ENCODE results near the gene MBTD1. TPM values are rescaled to one million over a fixed set of nuclear protein-coding genes. Genes with fewer than 3 reads are reported as not detected.

Gene MBTD1
- total and polyA plus RNA-seq, 11 donors = 3.4 to 9.8 (median 5.8) TPM

DNA sequence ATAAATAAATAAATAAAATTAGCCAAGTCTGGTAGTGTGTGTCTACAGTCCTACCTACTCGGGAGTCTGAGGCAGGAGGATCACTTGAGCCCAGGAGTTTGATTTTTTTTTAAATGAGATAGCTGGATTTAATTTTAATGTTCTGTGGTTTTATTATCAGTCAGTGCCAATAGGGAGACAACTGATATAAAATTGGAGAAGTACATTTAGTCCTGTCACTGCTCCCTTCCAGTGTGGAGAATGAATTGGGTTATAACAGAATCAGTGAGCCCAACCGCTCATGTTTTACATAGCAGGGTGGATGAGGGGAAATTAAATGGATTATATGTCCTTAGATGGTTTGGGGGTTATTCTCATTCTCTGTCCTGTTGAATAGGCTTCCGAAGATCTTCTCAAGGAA lies 100.2 kb downstream of the MBTD1 start:
- 93 to 98% (median 96%) methylated on average over 3 of the region's 3 CpGs for WGBS, 4 donors
- intact Hi-C loops (cut with DNase I) = loop anchor here in 3 of 10 donors (10.0 kb wide), 2 partner anchors 295 to 305 kb away; partner anchors contain the start of gene TOB1 (in 2 of the 3)
- H3K36me3 ChIP-seq = peaks cover 0 to 71% (median 27%) of the 10 kb centered on the region in 9 donors

DNA sequence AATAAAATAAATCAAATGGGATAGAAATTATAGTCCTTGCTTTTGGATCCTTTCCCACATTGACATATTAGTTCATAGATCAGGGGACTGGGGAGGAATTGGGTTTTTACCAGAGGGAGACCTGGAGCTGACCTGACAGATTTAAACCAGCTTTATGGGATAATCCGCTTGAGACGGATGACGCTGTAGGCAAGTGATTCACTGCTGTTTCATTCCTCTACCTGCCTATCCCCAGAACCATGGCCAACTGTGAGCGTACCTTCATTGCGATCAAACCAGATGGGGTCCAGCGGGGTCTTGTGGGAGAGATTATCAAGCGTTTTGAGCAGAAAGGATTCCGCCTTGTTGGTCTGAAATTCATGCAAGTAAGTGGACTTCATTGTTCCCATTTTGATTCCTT lies 104.4 kb downstream of the MBTD1 start:
- Histone ChIP-seq H3K27me3 (no peaks in the 10 kb centered on the region), H3K4me1 (peaks cover 0 to 23% (median 14%) of the 10 kb centered on the region in 12 donors), H3K4me3 (no peak overlapping the region), H3K27ac (no peak overlapping the region), H3K36me3 (peaks cover 0 to 41% (median 11%) of the 10 kb centered on the region in 9 donors), H3K9me3 (no peaks in the 10 kb centered on the region)
- TF ChIP-seq, protein P1, sequence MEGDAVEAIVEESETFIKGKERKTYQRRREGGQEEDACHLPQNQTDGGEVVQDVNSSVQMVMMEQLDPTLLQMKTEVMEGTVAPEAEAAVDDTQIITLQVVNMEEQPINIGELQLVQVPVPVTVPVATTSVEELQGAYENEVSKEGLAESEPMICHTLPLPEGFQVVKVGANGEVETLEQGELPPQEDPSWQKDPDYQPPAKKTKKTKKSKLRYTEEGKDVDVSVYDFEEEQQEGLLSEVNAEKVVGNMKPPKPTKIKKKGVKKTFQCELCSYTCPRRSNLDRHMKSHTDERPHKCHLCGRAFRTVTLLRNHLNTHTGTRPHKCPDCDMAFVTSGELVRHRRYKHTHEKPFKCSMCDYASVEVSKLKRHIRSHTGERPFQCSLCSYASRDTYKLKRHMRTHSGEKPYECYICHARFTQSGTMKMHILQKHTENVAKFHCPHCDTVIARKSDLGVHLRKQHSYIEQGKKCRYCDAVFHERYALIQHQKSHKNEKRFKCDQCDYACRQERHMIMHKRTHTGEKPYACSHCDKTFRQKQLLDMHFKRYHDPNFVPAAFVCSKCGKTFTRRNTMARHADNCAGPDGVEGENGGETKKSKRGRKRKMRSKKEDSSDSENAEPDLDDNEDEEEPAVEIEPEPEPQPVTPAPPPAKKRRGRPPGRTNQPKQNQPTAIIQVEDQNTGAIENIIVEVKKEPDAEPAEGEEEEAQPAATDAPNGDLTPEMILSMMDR (IDR thresholded peaks at IDR 0.05) = no peak
- no peak for TF ChIP-seq POLR2A (IDR thresholded peaks at IDR 0.05)
- no peak for DNase-seq
- 94 to 98% (median 97%) methylated on average over 8 of the region's 8 CpGs for WGBS, 4 donors
- intact Hi-C loops (cut with DNase I) = loop anchor here in 1 of 10 donors (10.0 kb wide), 1 partner anchor 301 kb away; no protein-coding TSS in a partner anchor
- ATAC-seq = no peak

More for the DNA sequence above, 100.2 kb downstream of the MBTD1 start:
- H3K9me3 ChIP-seq = no peaks in the 10 kb centered on the region
- no peak overlapping the region for H3K27ac ChIP-seq
- no peak for TF ChIP-seq POLR2A (IDR thresholded peaks at IDR 0.05)
- TF ChIP-seq, protein P1 (IDR thresholded peaks at IDR 0.05) = no peak
- no peak for ATAC-seq
- H3K4me3 ChIP-seq = no peak overlapping the region
- no peak for DNase-seq
- peaks cover 0 to 8% (median under 1%) of the 10 kb centered on the region in 12 donors for H3K4me1 ChIP-seq
- H3K27me3 ChIP-seq = no peaks in the 10 kb centered on the region

DNA sequence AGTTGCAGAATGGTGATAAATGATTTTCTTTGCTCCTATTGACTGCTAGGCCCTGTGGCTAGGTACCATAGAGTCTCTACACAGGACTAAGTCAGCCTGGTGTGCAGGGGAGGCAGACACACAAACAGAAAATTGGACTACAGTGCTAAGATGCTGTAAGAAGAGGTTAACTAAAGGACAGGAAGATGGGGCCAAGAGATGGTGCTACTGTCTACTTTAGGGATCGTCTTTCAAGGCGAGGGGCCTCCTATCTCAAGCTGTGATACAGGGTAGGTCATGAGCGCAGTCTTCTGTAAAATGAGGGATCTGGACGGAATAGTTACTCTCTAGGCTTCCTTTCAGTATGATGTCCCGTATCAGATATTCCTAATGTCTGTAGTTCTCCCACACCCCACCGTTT lies 105.7 kb downstream of the MBTD1 start:
- peak in 1 of 4 donors; percentile 1 for ATAC-seq
- intact Hi-C loops (cut with DNase I) = loop anchor here in 4 of 10 donors (5.0 to 10.0 kb wide), 5 partner anchors 37 to 299 kb away; no protein-coding TSS in a partner anchor
- no peaks in the 10 kb centered on the region for H3K27me3 ChIP-seq
- H3K4me3 ChIP-seq = peak overlapping the region; percentile 38 to 83 (median 76)
- peaks cover 0 to 23% (median 14%) of the 10 kb centered on the region in 12 donors for H3K4me1 ChIP-seq
- TF ChIP-seq POLR2A (IDR thresholded peaks at IDR 0.05) = no peak
- TF ChIP-seq, protein P1 (IDR thresholded peaks at IDR 0.05) = no peak
- H3K36me3 ChIP-seq = peaks cover 0 to 30% (median 3%) of the 10 kb centered on the region in 9 donors
- DNase-seq = no peak
- H3K27ac ChIP-seq = peak overlapping the region in 3 of 12 donors; percentile 84 to 95 (median 93)
- WGBS, 4 donors = 19 to 24% (median 22%) methylated on average over 6 of the region's 6 CpGs
- no peaks in the 10 kb centered on the region for H3K9me3 ChIP-seq

DNA sequence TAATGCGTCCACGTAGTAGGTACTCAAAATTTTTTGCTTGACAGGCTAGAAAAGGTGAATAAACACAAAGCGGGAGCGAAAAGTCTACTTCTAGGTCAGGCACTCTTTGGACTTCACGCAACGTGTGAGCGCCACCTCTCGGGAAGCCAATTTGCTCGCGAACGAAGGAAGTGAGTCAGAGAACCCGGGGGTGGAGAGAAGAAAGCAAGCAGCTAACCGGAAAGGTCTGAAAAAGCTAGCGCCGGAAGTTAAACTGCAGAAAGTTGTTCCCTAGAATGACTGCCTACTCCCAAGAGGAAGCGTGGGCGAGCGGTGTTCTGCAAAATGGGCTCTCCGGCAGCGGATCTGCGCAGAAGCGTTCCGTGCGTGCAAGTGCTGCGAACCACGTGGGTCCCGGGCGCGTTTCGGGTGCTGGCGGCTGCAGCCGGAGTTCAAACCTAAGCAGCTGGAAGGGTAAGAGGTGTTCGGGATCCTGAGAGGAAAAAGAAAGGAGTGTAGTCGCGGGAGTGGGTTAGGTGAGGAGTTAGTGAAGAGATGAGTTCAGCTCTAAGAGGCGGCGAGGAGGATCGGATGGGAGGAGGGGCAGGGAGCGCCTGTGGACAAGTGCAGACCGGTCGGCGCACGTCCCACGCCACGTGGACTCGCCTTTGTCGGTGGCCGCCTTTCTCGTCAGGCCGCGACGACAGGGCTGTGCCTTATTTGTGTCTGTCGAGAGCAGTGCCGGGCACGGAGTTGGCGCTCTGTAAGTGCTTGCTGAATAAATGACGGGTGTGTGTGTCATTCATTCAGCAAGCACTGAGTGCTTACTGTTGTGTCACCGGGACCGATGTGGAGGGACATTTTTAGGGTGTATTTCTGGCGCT lies 106.4 kb downstream of the MBTD1 start, which contains the start of gene NME1:
Gene NME1, plus strand, starts transcription at position 350 of the 863 bp plus-strand sequence. CDS start 2,096 bp downstream, outside the sequence.
- H3K36me3 ChIP-seq = peaks cover 0 to 28% (median 3%) of the 10 kb centered on the region in 9 donors
- DNase-seq (peak; percentile 95 to 97 (median 96)), ATAC-seq (peak; percentile 96 to 98 (median 97))
- H3K4me1 ChIP-seq = peaks cover 0 to 23% (median 14%) of the 10 kb centered on the region in 12 donors
- intact Hi-C loops (cut with DNase I) = loop anchor here (1.0 to 10.0 kb wide), 13 partner anchors 13 to 299 kb away; partner anchors contain the start of genes SPAG9 (in 4 of the 10) and NME2 (in 1 of the 10)
- no peaks in the 10 kb centered on the region for H3K27me3 ChIP-seq
- peak within 1 kb of the TSS; percentile 54 to 95 (median 86) for H3K27ac ChIP-seq
- no peaks in the 10 kb centered on the region for H3K9me3 ChIP-seq
- H3K4me3 ChIP-seq = peak within 1 kb of the TSS; percentile 38 to 83 (median 76)
- WGBS, 4 donors = 0 to 1% (median 0%) methylated on average over 60 of the region's 60 CpGs
- peak in 1 of 2 donors; percentile 47 for TF ChIP-seq POLR2A (IDR thresholded peaks at IDR 0.05)
- TF ChIP-seq, protein P1 (IDR thresholded peaks at IDR 0.05) = peak; percentile 60 to 98 (median 84)

Data from heart left ventricle (tissue), 16 donors.